Kidney (tissue), 14 donors: ENCODE results near the gene MYLK3. TPM values are rescaled to one million over a fixed set of nuclear protein-coding genes. Genes with fewer than 3 reads are reported as not detected.

Experiments used
- DNase-seq, 5 donors: peaks; one replicate each; pipeline ENCODE4 v3.0.0-alpha.2; 2013 to 2020
- FAIRE-seq: peaks from 2 replicates; lab custom pipeline; 2012; peaks lifted over from hg19 to GRCh38; lab: Jason Lieb, UNC
- H3K27ac ChIP-seq, 2 donors: one replicate each; pipeline ENCODE4 v1.7.0; 2013; ENCODE audit warnings: low read depth in 2 of 2, low read length in 2 of 2, inconsistent platforms in 1 of 2
- H3K27me3 ChIP-seq: one replicate; pipeline ENCODE4 v1.7.1; 2013; ENCODE audit warnings: low read length, inconsistent platforms; ENCODE audit not compliant: control insufficient read depth, insufficient read depth
- H3K36me3 ChIP-seq, 3 donors: one replicate each; pipeline versions ENCODE4 v1.7.0 to v1.7.1; 2013; ENCODE audit warnings: low read length in 3 of 3, control low read depth in 1 of 3, inconsistent platforms in 1 of 3; ENCODE audit not compliant: insufficient read depth in 3 of 3, control insufficient read depth in 2 of 3
- H3K4me1 ChIP-seq, 3 donors: one replicate each; pipeline versions ENCODE4 v1.7.0 to v1.7.1; 2013; ENCODE audit warnings: low read length in 3 of 3, inconsistent platforms in 1 of 3, low read depth in 1 of 3; ENCODE audit not compliant: control insufficient read depth in 2 of 3, insufficient read depth in 2 of 3
- H3K4me3 ChIP-seq, 3 donors: one replicate each; pipeline versions ENCODE4 v1.7.0 to v1.8.1; 2013; ENCODE audit warnings: low read length in 3 of 3, control low read depth in 1 of 3, inconsistent platforms in 1 of 3
- H3K9ac ChIP-seq, 3 donors: one replicate each; pipeline versions ENCODE4 v1.7.0 to v1.7.1; 2013; ENCODE audit warnings: low read length in 3 of 3, control low read depth in 1 of 3, inconsistent platforms in 1 of 3
- H3K9me3 ChIP-seq, 3 donors: one replicate each; pipeline versions ENCODE4 v1.7.0 to v1.7.1; 2013; ENCODE audit warnings: low read length in 3 of 3, control low read depth in 1 of 3, inconsistent platforms in 1 of 3; ENCODE audit not compliant: control insufficient read depth in 2 of 3, insufficient read depth in 1 of 3
- intact Hi-C: fragments of 100-400 bp; cut with DNase I; formaldehyde crosslinking; loops from one replicate; pipeline ENCODE4 v1.11.1; 2022
- polyA plus RNA-seq: library from polyadenylated mRNA; stranded (reverse); fragments of 350-450 nt; fragmentation: Illumina TruSeq; extraction: RNeasy Lipid Tissue Mini Kit (QIAGEN cat#74804); gene quantifications from one replicate; pipeline ENCODE4 v1.2.3, GENCODE V29; 2014; ENCODE audit warnings: low read depth, low replicate concordance; ENCODE audit not compliant: insufficient read depth
- total RNA-seq: library from RNA; stranded (reverse); fragmentation: NEBNext Ultra II Directional; extraction: Animal tissue kit (Norgen Biotek cat#: 25700); gene quantifications from one replicate; pipeline ENCODE4 v1.2.1, GENCODE V29; 2021
- TF ChIP-seq, protein P1 (sequence below): IDR thresholded peaks from 3 replicates; pipeline ENCODE4 v1.5.1; 2012; ENCODE audit warnings: mild to moderate bottlenecking, moderate library complexity, borderline replicate concordance; ENCODE audit not compliant: insufficient read depth; ENCODE audit errors: extremely low read depth
- donor health status: control.
- donor health status: control.
- donor health status: control.
- donor health status: control.
- donor health status: control.
- donor health status: DM: yes; HTN: yes; CAD: no.
- donor health status: Normal renal cell carcinoma (clear cell type).

MYLK3 gene
- total and polyA plus RNA-seq, 2 donors from 2014 or later = 0.31 to 1.5 TPM

DNA sequence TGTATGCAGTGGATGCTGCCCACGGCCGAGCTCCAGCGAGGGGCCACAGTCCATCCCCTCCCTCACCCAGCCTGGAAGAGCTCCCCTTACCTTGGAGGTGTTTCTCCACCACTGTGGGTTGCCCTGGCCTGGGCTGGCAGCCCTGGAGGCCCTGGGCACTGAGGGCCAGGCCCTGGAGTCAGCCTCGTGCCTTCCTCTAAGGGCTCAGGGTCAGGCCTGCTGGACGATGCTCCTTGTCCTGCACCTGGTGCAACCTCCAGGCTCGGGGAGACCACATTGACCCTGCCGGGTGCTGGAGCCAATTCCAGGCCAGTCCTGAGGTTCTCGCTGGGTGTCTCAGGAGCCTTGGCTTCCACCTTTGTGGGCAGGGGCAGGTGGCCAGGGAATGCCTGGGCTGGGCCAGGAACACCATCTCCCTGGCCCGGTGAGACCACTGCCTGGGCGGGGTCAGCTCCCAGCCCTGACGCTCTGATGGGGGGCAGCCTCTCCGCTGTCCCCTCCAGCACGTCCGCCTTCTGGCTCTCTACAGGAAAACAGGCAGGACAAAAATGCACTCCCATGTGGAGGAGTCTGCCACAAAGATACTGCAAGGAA, 10.4 kb downstream of the MYLK3 start:
- H3K27ac ChIP-seq = no peak overlapping the region
- H3K4me1 ChIP-seq = no peaks in the 10 kb centered on the region
- TF ChIP-seq, protein P1, sequence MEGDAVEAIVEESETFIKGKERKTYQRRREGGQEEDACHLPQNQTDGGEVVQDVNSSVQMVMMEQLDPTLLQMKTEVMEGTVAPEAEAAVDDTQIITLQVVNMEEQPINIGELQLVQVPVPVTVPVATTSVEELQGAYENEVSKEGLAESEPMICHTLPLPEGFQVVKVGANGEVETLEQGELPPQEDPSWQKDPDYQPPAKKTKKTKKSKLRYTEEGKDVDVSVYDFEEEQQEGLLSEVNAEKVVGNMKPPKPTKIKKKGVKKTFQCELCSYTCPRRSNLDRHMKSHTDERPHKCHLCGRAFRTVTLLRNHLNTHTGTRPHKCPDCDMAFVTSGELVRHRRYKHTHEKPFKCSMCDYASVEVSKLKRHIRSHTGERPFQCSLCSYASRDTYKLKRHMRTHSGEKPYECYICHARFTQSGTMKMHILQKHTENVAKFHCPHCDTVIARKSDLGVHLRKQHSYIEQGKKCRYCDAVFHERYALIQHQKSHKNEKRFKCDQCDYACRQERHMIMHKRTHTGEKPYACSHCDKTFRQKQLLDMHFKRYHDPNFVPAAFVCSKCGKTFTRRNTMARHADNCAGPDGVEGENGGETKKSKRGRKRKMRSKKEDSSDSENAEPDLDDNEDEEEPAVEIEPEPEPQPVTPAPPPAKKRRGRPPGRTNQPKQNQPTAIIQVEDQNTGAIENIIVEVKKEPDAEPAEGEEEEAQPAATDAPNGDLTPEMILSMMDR = no peak
- FAIRE-seq = no peak
- no peaks in the 10 kb centered on the region for H3K9me3 ChIP-seq
- no peak overlapping the region for H3K9ac ChIP-seq
- no peak overlapping the region for H3K4me3 ChIP-seq
- no peak for DNase-seq
- no peaks in the 10 kb centered on the region for H3K36me3 ChIP-seq
- intact Hi-C loops = no loop called here
- no peaks in the 10 kb centered on the region for H3K27me3 ChIP-seq

DNA sequence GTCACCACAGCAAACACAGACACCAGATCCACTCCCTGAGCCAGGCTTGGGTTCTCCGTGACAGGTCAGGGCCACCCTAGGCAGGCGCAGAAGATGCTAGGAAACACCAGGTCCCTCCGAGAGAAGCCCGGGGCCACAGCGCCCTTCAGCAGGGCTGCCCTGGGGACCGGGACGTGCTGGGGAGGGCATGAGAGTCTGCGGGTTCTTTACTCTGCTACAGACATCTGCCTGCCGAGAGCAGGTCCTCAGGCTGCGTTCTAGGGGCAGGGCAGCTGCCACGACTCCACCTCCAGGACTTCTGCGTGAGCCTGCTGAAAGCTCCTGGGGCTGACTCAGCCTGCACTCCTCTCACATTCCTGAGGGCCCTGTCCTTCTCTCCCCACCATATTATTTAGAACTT, 11.4 kb downstream of the MYLK3 start:
- intact Hi-C loops = no loop called here
- no peaks in the 10 kb centered on the region for H3K9me3 ChIP-seq
- no peaks in the 10 kb centered on the region for H3K27me3 ChIP-seq
- H3K36me3 ChIP-seq = no peaks in the 10 kb centered on the region
- H3K27ac ChIP-seq = no peak overlapping the region
- no peaks in the 10 kb centered on the region for H3K4me1 ChIP-seq
- TF ChIP-seq, protein P1 = no peak
- H3K4me3 ChIP-seq = no peak overlapping the region
- FAIRE-seq = no peak
- H3K9ac ChIP-seq = no peak overlapping the region
- DNase-seq = no peak

DNA sequence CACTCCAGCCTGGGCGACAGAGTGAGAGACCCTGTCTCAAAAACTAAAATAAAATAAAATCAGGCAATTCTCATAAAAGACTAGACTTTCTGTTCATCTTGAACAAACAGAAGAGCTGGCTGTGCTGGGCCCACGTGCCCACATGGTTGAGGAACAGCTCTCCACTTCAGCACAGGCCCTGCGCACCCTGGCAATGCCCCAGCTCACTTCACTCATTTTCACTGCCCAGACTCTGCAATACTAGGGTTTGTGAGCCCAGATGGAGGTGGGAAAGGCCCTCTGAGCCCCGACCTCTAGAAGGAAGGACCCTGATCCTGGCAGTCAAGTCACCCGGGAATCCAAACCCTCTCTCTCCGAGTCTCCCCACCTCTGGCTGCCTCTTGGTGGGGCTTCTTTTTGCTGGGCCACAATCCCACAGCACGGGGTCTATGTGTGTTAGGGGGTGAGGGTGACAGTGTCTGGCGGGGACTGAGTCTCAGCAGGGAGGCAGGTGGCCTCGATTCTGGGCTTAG, 14.8 kb downstream of the MYLK3 start:
- no peak overlapping the region for H3K9ac ChIP-seq
- no peaks in the 10 kb centered on the region for H3K9me3 ChIP-seq
- DNase-seq = peak in 1 of 5 donors; percentile 27
- no peaks in the 10 kb centered on the region for H3K36me3 ChIP-seq
- FAIRE-seq = no peak
- TF ChIP-seq, protein P1 = no peak
- no peaks in the 10 kb centered on the region for H3K27me3 ChIP-seq
- intact Hi-C loops = no loop called here
- no peak overlapping the region for H3K27ac ChIP-seq
- no peaks in the 10 kb centered on the region for H3K4me1 ChIP-seq
- no peak overlapping the region for H3K4me3 ChIP-seq

DNA sequence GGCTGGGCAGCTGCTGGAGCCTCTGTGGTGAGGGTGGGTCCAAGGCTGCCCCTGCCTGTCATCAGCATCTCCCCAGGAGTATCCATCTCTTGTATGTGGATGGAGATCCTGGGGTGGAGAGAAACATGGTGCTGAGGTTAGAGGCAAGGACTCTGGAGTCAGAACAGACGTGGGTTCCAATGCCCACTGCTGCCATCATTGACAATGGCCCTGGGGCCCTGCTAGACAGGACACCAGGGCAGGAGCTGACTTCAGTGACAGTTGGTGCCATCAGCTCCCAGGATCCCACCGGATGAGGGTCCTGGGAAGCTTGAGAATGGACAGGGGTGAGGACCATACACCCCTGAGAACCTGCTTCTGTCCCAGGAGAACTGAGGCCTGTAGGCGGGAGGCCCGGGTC, 15.6 kb downstream of the MYLK3 start:
- FAIRE-seq = no peak
- TF ChIP-seq, protein P1 = no peak
- no peak overlapping the region for H3K4me3 ChIP-seq
- H3K9me3 ChIP-seq = no peaks in the 10 kb centered on the region
- intact Hi-C loops = no loop called here
- no peaks in the 10 kb centered on the region for H3K36me3 ChIP-seq
- no peak overlapping the region for H3K27ac ChIP-seq
- no peak overlapping the region for H3K9ac ChIP-seq
- no peaks in the 10 kb centered on the region for H3K4me1 ChIP-seq
- H3K27me3 ChIP-seq = no peaks in the 10 kb centered on the region
- peak in 1 of 5 donors; percentile 29 for DNase-seq
